Measurements from ENCODE around the gene DTNA.

- no peak for TF ChIP-seq CTCF (IDR thresholded peaks at IDR 0.05)
- no peak for TF ChIP-seq POLR2A (IDR thresholded peaks at IDR 0.05)
These were observed 201.0 kb downstream of the DTNA start for GRCh38 chr18:34911081-34911480.

All from prostate gland (tissue), 2 donors.